H9 (cell line): ENCODE data around the gene ADRB1. TPM values are rescaled to one million over a fixed set of nuclear protein-coding genes. Genes with fewer than 3 reads are reported as not detected.

ENCODE experiments used
- DNase-seq: peaks from one replicate; pipeline ENCODE4 v3.0.0-alpha.2; 2017
- H2AFZ ChIP-seq: one replicate; pipeline ENCODE4 v1.6.1; 2013; ENCODE audit warnings: mild to moderate bottlenecking, low read length, control low read depth, moderate library complexity
- H2AK5ac ChIP-seq: 2 replicates; pipeline ENCODE4 v1.6.1; 2013; ENCODE audit warnings: low read length, control low read depth, mixed read lengths; ENCODE audit not compliant: insufficient read length
- H2BK120ac ChIP-seq: one replicate; pipeline ENCODE4 v1.6.1; 2013; ENCODE audit warnings: low read depth, mild to moderate bottlenecking, low read length, control low read depth, inconsistent platforms; ENCODE audit not compliant: poor library complexity, severe bottlenecking
- H2BK12ac ChIP-seq: 2 replicates; pipeline ENCODE4 v1.6.1; 2013; ENCODE audit warnings: low read length, control low read depth, mixed read lengths, low read depth; ENCODE audit not compliant: insufficient read length
- H2BK15ac ChIP-seq: 2 replicates; pipeline ENCODE4 v1.6.1; 2013; ENCODE audit warnings: low read depth, low read length, control low read depth
- H2BK20ac ChIP-seq: one replicate; pipeline ENCODE4 v1.6.1; 2013; ENCODE audit warnings: low read depth, mild to moderate bottlenecking, low read length, control low read depth, inconsistent platforms; ENCODE audit not compliant: poor library complexity, severe bottlenecking
- H2BK5ac ChIP-seq: 2 replicates; pipeline ENCODE4 v1.6.1; 2013; ENCODE audit warnings: low read length, control low read depth, mixed read lengths; ENCODE audit not compliant: insufficient read length
- H3K14ac ChIP-seq: 2 replicates; pipeline ENCODE4 v1.6.1; 2013; ENCODE audit warnings: low read length, control low read depth; ENCODE audit not compliant: insufficient read depth
- H3K18ac ChIP-seq: 2 replicates; pipeline ENCODE4 v1.6.1; 2013; ENCODE audit warnings: low read depth, mild to moderate bottlenecking, mixed read lengths, low read length, control low read depth; ENCODE audit not compliant: insufficient read length
- H3K23ac ChIP-seq: 2 replicates; pipeline ENCODE4 v1.6.1; 2013; ENCODE audit warnings: low read length, control low read depth, mixed read lengths, low read depth; ENCODE audit not compliant: insufficient read length
- H3K23me2 ChIP-seq: 2 replicates; pipeline ENCODE4 v1.6.1; 2013; ENCODE audit warnings: low read depth, mild to moderate bottlenecking, mixed read lengths, low read length, control low read depth; ENCODE audit not compliant: insufficient read length, poor library complexity, severe bottlenecking
- H3K27ac ChIP-seq: 2 replicates; pipeline ENCODE4 v1.5.1; 2013; ENCODE audit warnings: low read length, control low read depth, mixed read lengths, low read depth; ENCODE audit not compliant: insufficient read length
- H3K27me3 ChIP-seq: 2 replicates; pipeline ENCODE4 v1.6.1; 2013; ENCODE audit warnings: low read length, control low read depth, inconsistent platforms; ENCODE audit not compliant: insufficient read depth
- H3K4ac ChIP-seq: 2 replicates; pipeline ENCODE4 v1.6.1; 2013; ENCODE audit warnings: low read depth, mild to moderate bottlenecking, control low read depth, inconsistent platforms, low read length, moderate library complexity
- H3K4me1 ChIP-seq: 2 replicates; pipeline ENCODE4 v1.6.1; 2013; ENCODE audit warnings: low read length, control low read depth, inconsistent platforms; ENCODE audit not compliant: insufficient read depth
- H3K4me2 ChIP-seq: 2 replicates; pipeline ENCODE4 v1.6.1; 2013; ENCODE audit warnings: low read length, control low read depth, mixed read lengths; ENCODE audit not compliant: insufficient read length, insufficient read depth
- H3K56ac ChIP-seq: 2 replicates; pipeline ENCODE4 v1.6.1; 2013; ENCODE audit warnings: low read depth, mild to moderate bottlenecking, mixed read lengths, low read length, control low read depth; ENCODE audit not compliant: insufficient read length
- H3K79me1 ChIP-seq: 2 replicates; pipeline ENCODE4 v1.6.1; 2013; ENCODE audit warnings: low read depth, mild to moderate bottlenecking, moderate library complexity, low read length, control low read depth, inconsistent platforms; ENCODE audit not compliant: insufficient read depth, poor library complexity, severe bottlenecking
- H3K79me2 ChIP-seq: 2 replicates; pipeline ENCODE4 v1.6.1; 2013; ENCODE audit warnings: low read length, control low read depth, inconsistent platforms; ENCODE audit not compliant: insufficient read depth
- H3K9ac ChIP-seq: 2 replicates; pipeline ENCODE4 v1.6.1; 2013; ENCODE audit warnings: low read length, control low read depth, mixed read lengths; ENCODE audit not compliant: insufficient read length; ENCODE audit errors: extremely low read depth
- H3K9me3 ChIP-seq: one replicate; pipeline ENCODE4 v1.6.1; 2013; ENCODE audit warnings: low read depth, low read length, inconsistent platforms; ENCODE audit not compliant: control insufficient read depth
- H3T11ph ChIP-seq: one replicate; pipeline ENCODE4 v1.6.1; 2013; ENCODE audit warnings: mild to moderate bottlenecking, low read length, control low read depth, inconsistent platforms
- H4K20me1 ChIP-seq: one replicate; pipeline ENCODE4 v1.6.1; 2013; ENCODE audit not compliant: control insufficient read depth, insufficient read length, insufficient read depth
- H4K5ac ChIP-seq: 2 replicates; pipeline ENCODE4 v1.6.1; 2013; ENCODE audit warnings: low read depth, mild to moderate bottlenecking, mixed read lengths, low read length, control low read depth; ENCODE audit not compliant: insufficient read length
- H4K8ac ChIP-seq: replicated peaks from 2 replicates; pipeline ENCODE4 v1.6.1; 2013; ENCODE audit warnings: low read length, control low read depth, mixed read lengths, low read depth; ENCODE audit not compliant: insufficient read length
- H4K91ac ChIP-seq: 2 replicates; pipeline ENCODE4 v1.6.1; 2013; ENCODE audit warnings: low read depth, mild to moderate bottlenecking, moderate library complexity, mixed read lengths, low read length, control low read depth; ENCODE audit not compliant: insufficient read length
- H3K27ac Mint-ChIP-seq, 3 experiments: 2 replicates in 2 of 3; 3 replicates in 1 of 3; pipeline ENCODE4 v1.8.0; 2020 to 2021; ENCODE audit warnings: mixed read lengths in 3 of 3, mild to moderate bottlenecking in 1 of 3, moderate library complexity in 1 of 3
- H3K27me3 Mint-ChIP-seq: 2 replicates; pipeline ENCODE4 v1.8.0; 2021; ENCODE audit warnings: low read depth, mild to moderate bottlenecking, moderate library complexity, mixed read lengths
- H3K36me3 Mint-ChIP-seq, 3 experiments: 2 replicates in 2 of 3; 3 replicates in 1 of 3; pipeline ENCODE4 v1.8.0; 2020 to 2021; ENCODE audit warnings: low read depth in 3 of 3, mixed read lengths in 3 of 3; ENCODE audit not compliant: insufficient read depth in 1 of 3
- H3K4me1 Mint-ChIP-seq, 2 experiments: 2 replicates each; pipeline ENCODE4 v1.8.0; 2020; ENCODE audit warnings: mixed read lengths in 2 of 2
- H3K4me3 Mint-ChIP-seq, 2 experiments: 2 replicates in 1 of 2; 3 replicates in 1 of 2; pipeline ENCODE4 v1.8.0; 2020 to 2021; ENCODE audit warnings: mild to moderate bottlenecking in 2 of 2, mixed read lengths in 2 of 2, moderate library complexity in 1 of 2
- H3K9me3 Mint-ChIP-seq, 2 experiments: 2 replicates in 1 of 2; 3 replicates in 1 of 2; pipeline ENCODE4 v1.8.0; 2020; ENCODE audit warnings: mild to moderate bottlenecking in 2 of 2, mixed read lengths in 2 of 2, moderate library complexity in 1 of 2
- CTCF ChIP-seq: fragments of 200-600 bp; sonication (generic); conservative IDR thresholded peaks from 3 replicates; pipeline ENCODE4 v1.8.0; 2021; ENCODE audit warnings: antibody characterized with exemption, mild to moderate bottlenecking
- WGBS: extraction: QIAGEN DNeasy Blood & Tissue Kit; methylation state at CpG from one replicate; pipeline ENCODE4 v1.1.7; 2013; ENCODE audit warnings: missing lambda C conversion rate, low lambda C conversion rate, mixed read lengths; ENCODE audit not compliant: insufficient read length; ENCODE audit errors: extremely low coverage; 5-methylcytosine and 5-hydroxymethylcytosine counted together
- total RNA-seq: library from RNA; stranded (reverse); gene quantifications from 2 replicates; pipeline ENCODE4 v1.2.1, GENCODE V29; 2021

The ADRB1 gene
- total RNA-seq, 1 experiment from 2014 or later: 0.13 TPM

DNA sequence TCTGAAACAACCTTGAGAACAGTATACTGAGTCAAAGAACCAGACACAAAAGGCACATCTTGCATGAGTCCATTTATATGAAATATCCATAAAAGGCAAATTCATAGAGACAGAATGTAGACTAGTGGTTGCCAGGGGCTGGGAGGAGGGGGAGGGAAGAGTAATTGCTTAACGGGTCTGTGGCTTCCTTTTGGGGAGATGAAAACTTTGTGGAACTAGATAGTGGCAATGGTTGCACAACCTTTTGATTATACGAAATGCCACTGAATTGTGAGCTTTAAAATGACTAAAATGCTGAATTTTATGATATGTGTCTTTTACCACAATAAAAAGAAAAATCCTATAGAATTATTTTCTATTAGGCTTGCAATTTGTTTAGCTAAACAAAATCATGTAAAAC is 16.8 kb downstream of the ADRB1 start:
- Mint-ChIP-seq H3K4me3 (no peak overlapping the region), H3K4me1 (peaks cover 11 to 18% of the 10 kb centered on the region in 2 experiments), H3K9me3 (no peaks in the 10 kb centered on the region), H3K36me3 (no peaks in the 10 kb centered on the region), H3K27ac (no peak overlapping the region), H3K27me3 (peaks cover 8% of the 10 kb centered on the region)
- Histone ChIP-seq H2BK12ac (no peak overlapping the region), H3K56ac (no peak overlapping the region), H3K14ac (no peak overlapping the region), H3K9ac (no peak overlapping the region), H2BK5ac (no peak overlapping the region), H4K5ac (no peak overlapping the region), H2AK5ac (no peak overlapping the region), H3T11ph (no peak overlapping the region), H3K4me1 (no peaks in the 10 kb centered on the region; the same call in 1 of the 2 replicates), H3K79me2 (no peaks in the 10 kb centered on the region), H2BK20ac (no peak overlapping the region), H3K23me2 (no peaks in the 10 kb centered on the region), H3K18ac (no peak overlapping the region), H2AFZ (no peak overlapping the region), H4K91ac (no peak overlapping the region), H3K27ac (no peak overlapping the region), H3K9me3 (no peaks in the 10 kb centered on the region), H4K8ac (no peak overlapping the region), H2BK120ac (no peak overlapping the region), H4K20me1 (no peaks in the 10 kb centered on the region), H3K27me3 (no peaks in the 10 kb centered on the region), H3K79me1 (no peaks in the 10 kb centered on the region), H2BK15ac (no peak overlapping the region), H3K4ac (no peak overlapping the region), H3K4me2 (no peak overlapping the region), H3K23ac (no peak overlapping the region)
- no peak for DNase-seq
- TF ChIP-seq CTCF: no peak
- WGBS: no CpG with 5 or more reads among the region's 2 CpGs
